H9 (cell line): ENCODE measurements around the gene TSPO. TPM values are rescaled to one million over a fixed set of nuclear protein-coding genes. Genes with fewer than 3 reads are reported as not detected.

ENCODE experiments used
- DNase-seq: peaks from one replicate; pipeline ENCODE4 v3.0.0-alpha.2; 2017
- H2AFZ ChIP-seq: one replicate; pipeline ENCODE4 v1.6.1; 2013; ENCODE audit warnings: mild to moderate bottlenecking, low read length, control low read depth, moderate library complexity
- H2AK5ac ChIP-seq: 2 replicates; pipeline ENCODE4 v1.6.1; 2013; ENCODE audit warnings: low read length, control low read depth, mixed read lengths; ENCODE audit not compliant: insufficient read length
- H2BK120ac ChIP-seq: one replicate; pipeline ENCODE4 v1.6.1; 2013; ENCODE audit warnings: low read depth, mild to moderate bottlenecking, low read length, control low read depth, inconsistent platforms; ENCODE audit not compliant: poor library complexity, severe bottlenecking
- H2BK12ac ChIP-seq: 2 replicates; pipeline ENCODE4 v1.6.1; 2013; ENCODE audit warnings: low read length, control low read depth, mixed read lengths, low read depth; ENCODE audit not compliant: insufficient read length
- H2BK15ac ChIP-seq: 2 replicates; pipeline ENCODE4 v1.6.1; 2013; ENCODE audit warnings: low read depth, low read length, control low read depth
- H2BK20ac ChIP-seq: one replicate; pipeline ENCODE4 v1.6.1; 2013; ENCODE audit warnings: low read depth, mild to moderate bottlenecking, low read length, control low read depth, inconsistent platforms; ENCODE audit not compliant: poor library complexity, severe bottlenecking
- H2BK5ac ChIP-seq: 2 replicates; pipeline ENCODE4 v1.6.1; 2013; ENCODE audit warnings: low read length, control low read depth, mixed read lengths; ENCODE audit not compliant: insufficient read length
- H3K14ac ChIP-seq: 2 replicates; pipeline ENCODE4 v1.6.1; 2013; ENCODE audit warnings: low read length, control low read depth; ENCODE audit not compliant: insufficient read depth
- H3K18ac ChIP-seq: 2 replicates; pipeline ENCODE4 v1.6.1; 2013; ENCODE audit warnings: low read depth, mild to moderate bottlenecking, mixed read lengths, low read length, control low read depth; ENCODE audit not compliant: insufficient read length
- H3K23ac ChIP-seq: 2 replicates; pipeline ENCODE4 v1.6.1; 2013; ENCODE audit warnings: low read length, control low read depth, mixed read lengths, low read depth; ENCODE audit not compliant: insufficient read length
- H3K23me2 ChIP-seq: 2 replicates; pipeline ENCODE4 v1.6.1; 2013; ENCODE audit warnings: low read depth, mild to moderate bottlenecking, mixed read lengths, low read length, control low read depth; ENCODE audit not compliant: insufficient read length, poor library complexity, severe bottlenecking
- H3K27ac ChIP-seq: 2 replicates; pipeline ENCODE4 v1.5.1; 2013; ENCODE audit warnings: low read length, control low read depth, mixed read lengths, low read depth; ENCODE audit not compliant: insufficient read length
- H3K27me3 ChIP-seq: 2 replicates; pipeline ENCODE4 v1.6.1; 2013; ENCODE audit warnings: low read length, control low read depth, inconsistent platforms; ENCODE audit not compliant: insufficient read depth
- H3K4ac ChIP-seq: 2 replicates; pipeline ENCODE4 v1.6.1; 2013; ENCODE audit warnings: low read depth, mild to moderate bottlenecking, control low read depth, inconsistent platforms, low read length, moderate library complexity
- H3K4me1 ChIP-seq: 2 replicates; pipeline ENCODE4 v1.6.1; 2013; ENCODE audit warnings: low read length, control low read depth, inconsistent platforms; ENCODE audit not compliant: insufficient read depth
- H3K4me2 ChIP-seq: 2 replicates; pipeline ENCODE4 v1.6.1; 2013; ENCODE audit warnings: low read length, control low read depth, mixed read lengths; ENCODE audit not compliant: insufficient read length, insufficient read depth
- H3K56ac ChIP-seq: 2 replicates; pipeline ENCODE4 v1.6.1; 2013; ENCODE audit warnings: low read depth, mild to moderate bottlenecking, mixed read lengths, low read length, control low read depth; ENCODE audit not compliant: insufficient read length
- H3K79me1 ChIP-seq: 2 replicates; pipeline ENCODE4 v1.6.1; 2013; ENCODE audit warnings: low read depth, mild to moderate bottlenecking, moderate library complexity, low read length, control low read depth, inconsistent platforms; ENCODE audit not compliant: insufficient read depth, poor library complexity, severe bottlenecking
- H3K79me2 ChIP-seq: 2 replicates; pipeline ENCODE4 v1.6.1; 2013; ENCODE audit warnings: low read length, control low read depth, inconsistent platforms; ENCODE audit not compliant: insufficient read depth
- H3K9ac ChIP-seq: 2 replicates; pipeline ENCODE4 v1.6.1; 2013; ENCODE audit warnings: low read length, control low read depth, mixed read lengths; ENCODE audit not compliant: insufficient read length; ENCODE audit errors: extremely low read depth
- H3K9me3 ChIP-seq: one replicate; pipeline ENCODE4 v1.6.1; 2013; ENCODE audit warnings: low read depth, low read length, inconsistent platforms; ENCODE audit not compliant: control insufficient read depth
- H3T11ph ChIP-seq: one replicate; pipeline ENCODE4 v1.6.1; 2013; ENCODE audit warnings: mild to moderate bottlenecking, low read length, control low read depth, inconsistent platforms
- H4K20me1 ChIP-seq: one replicate; pipeline ENCODE4 v1.6.1; 2013; ENCODE audit not compliant: control insufficient read depth, insufficient read length, insufficient read depth
- H4K5ac ChIP-seq: 2 replicates; pipeline ENCODE4 v1.6.1; 2013; ENCODE audit warnings: low read depth, mild to moderate bottlenecking, mixed read lengths, low read length, control low read depth; ENCODE audit not compliant: insufficient read length
- H4K8ac ChIP-seq: replicated peaks from 2 replicates; pipeline ENCODE4 v1.6.1; 2013; ENCODE audit warnings: low read length, control low read depth, mixed read lengths, low read depth; ENCODE audit not compliant: insufficient read length
- H4K91ac ChIP-seq: 2 replicates; pipeline ENCODE4 v1.6.1; 2013; ENCODE audit warnings: low read depth, mild to moderate bottlenecking, moderate library complexity, mixed read lengths, low read length, control low read depth; ENCODE audit not compliant: insufficient read length
- H3K27ac Mint-ChIP-seq, 3 experiments: 2 replicates in 2 of 3; 3 replicates in 1 of 3; pipeline ENCODE4 v1.8.0; 2020 to 2021; ENCODE audit warnings: mixed read lengths in 3 of 3, mild to moderate bottlenecking in 1 of 3, moderate library complexity in 1 of 3
- H3K27me3 Mint-ChIP-seq: 2 replicates; pipeline ENCODE4 v1.8.0; 2021; ENCODE audit warnings: low read depth, mild to moderate bottlenecking, moderate library complexity, mixed read lengths
- H3K36me3 Mint-ChIP-seq, 3 experiments: 2 replicates in 2 of 3; 3 replicates in 1 of 3; pipeline ENCODE4 v1.8.0; 2020 to 2021; ENCODE audit warnings: low read depth in 3 of 3, mixed read lengths in 3 of 3; ENCODE audit not compliant: insufficient read depth in 1 of 3
- H3K4me1 Mint-ChIP-seq, 2 experiments: 2 replicates each; pipeline ENCODE4 v1.8.0; 2020; ENCODE audit warnings: mixed read lengths in 2 of 2
- H3K4me3 Mint-ChIP-seq, 2 experiments: 2 replicates in 1 of 2; 3 replicates in 1 of 2; pipeline ENCODE4 v1.8.0; 2020 to 2021; ENCODE audit warnings: mild to moderate bottlenecking in 2 of 2, mixed read lengths in 2 of 2, moderate library complexity in 1 of 2
- H3K9me3 Mint-ChIP-seq, 2 experiments: 2 replicates in 1 of 2; 3 replicates in 1 of 2; pipeline ENCODE4 v1.8.0; 2020; ENCODE audit warnings: mild to moderate bottlenecking in 2 of 2, mixed read lengths in 2 of 2, moderate library complexity in 1 of 2
- CTCF ChIP-seq: fragments of 200-600 bp; sonication (generic); conservative IDR thresholded peaks from 3 replicates; pipeline ENCODE4 v1.8.0; 2021; ENCODE audit warnings: antibody characterized with exemption, mild to moderate bottlenecking
- WGBS: extraction: QIAGEN DNeasy Blood & Tissue Kit; methylation state at CpG from one replicate; pipeline ENCODE4 v1.1.7; 2013; ENCODE audit warnings: missing lambda C conversion rate, low lambda C conversion rate, mixed read lengths; ENCODE audit not compliant: insufficient read length; ENCODE audit errors: extremely low coverage; 5-methylcytosine and 5-hydroxymethylcytosine counted together
- total RNA-seq: library from RNA; stranded (reverse); gene quantifications from 2 replicates; pipeline ENCODE4 v1.2.1, GENCODE V29; 2021

TSPO gene
- total RNA-seq, 1 experiment from 2014 or later: 14.8 TPM

GRCh38 chr22:43154887-43155536, 3.7 kb downstream of the TSPO start:
- Histone ChIP-seq H4K8ac (no peak overlapping the region), H3K18ac (no peak overlapping the region), H2BK120ac (no peak overlapping the region), H3K79me1 (no peaks in the 10 kb centered on the region), H3K56ac (no peak overlapping the region), H2BK15ac (no peak overlapping the region), H3K4me2 (no peak overlapping the region), H2BK12ac (no peak overlapping the region), H3K9ac (no peak overlapping the region), H4K5ac (no peak overlapping the region), H3K27me3 (no peaks in the 10 kb centered on the region; the same call in 1 of the 2 replicates), H3K23ac (no peak overlapping the region), H3K79me2 (no peaks in the 10 kb centered on the region), H4K91ac (no peak overlapping the region), H4K20me1 (no peaks in the 10 kb centered on the region), H3T11ph (no peak overlapping the region), H2AFZ (no peak overlapping the region), H3K27ac (no peak overlapping the region), H2BK5ac (no peak overlapping the region), H3K4ac (no peak overlapping the region), H2AK5ac (no peak overlapping the region), H2BK20ac (no peak overlapping the region), H3K23me2 (no peaks in the 10 kb centered on the region), H3K9me3 (no peaks in the 10 kb centered on the region), H3K14ac (no peak overlapping the region), H3K4me1 (no peaks in the 10 kb centered on the region; the same call in 1 of the 2 replicates)
- WGBS: no CpG with 5 or more reads among the region's 27 CpGs
- Mint-ChIP-seq H3K27me3 (peaks cover 21% of the 10 kb centered on the region), H3K36me3 (no peaks in the 10 kb centered on the region), H3K27ac (no peak overlapping the region), H3K4me1 (peaks cover 3 to 29% of the 10 kb centered on the region in 2 experiments), H3K4me3 (no peak overlapping the region), H3K9me3 (no peaks in the 10 kb centered on the region)
- TF ChIP-seq CTCF: no peak
- DNase-seq: no peak
